Measurements from ENCODE around the gene KCNH1. TPM values are rescaled to one million over a fixed set of nuclear protein-coding genes. Genes with fewer than 3 reads are reported as not detected.

The KCNH1 gene, protein sequence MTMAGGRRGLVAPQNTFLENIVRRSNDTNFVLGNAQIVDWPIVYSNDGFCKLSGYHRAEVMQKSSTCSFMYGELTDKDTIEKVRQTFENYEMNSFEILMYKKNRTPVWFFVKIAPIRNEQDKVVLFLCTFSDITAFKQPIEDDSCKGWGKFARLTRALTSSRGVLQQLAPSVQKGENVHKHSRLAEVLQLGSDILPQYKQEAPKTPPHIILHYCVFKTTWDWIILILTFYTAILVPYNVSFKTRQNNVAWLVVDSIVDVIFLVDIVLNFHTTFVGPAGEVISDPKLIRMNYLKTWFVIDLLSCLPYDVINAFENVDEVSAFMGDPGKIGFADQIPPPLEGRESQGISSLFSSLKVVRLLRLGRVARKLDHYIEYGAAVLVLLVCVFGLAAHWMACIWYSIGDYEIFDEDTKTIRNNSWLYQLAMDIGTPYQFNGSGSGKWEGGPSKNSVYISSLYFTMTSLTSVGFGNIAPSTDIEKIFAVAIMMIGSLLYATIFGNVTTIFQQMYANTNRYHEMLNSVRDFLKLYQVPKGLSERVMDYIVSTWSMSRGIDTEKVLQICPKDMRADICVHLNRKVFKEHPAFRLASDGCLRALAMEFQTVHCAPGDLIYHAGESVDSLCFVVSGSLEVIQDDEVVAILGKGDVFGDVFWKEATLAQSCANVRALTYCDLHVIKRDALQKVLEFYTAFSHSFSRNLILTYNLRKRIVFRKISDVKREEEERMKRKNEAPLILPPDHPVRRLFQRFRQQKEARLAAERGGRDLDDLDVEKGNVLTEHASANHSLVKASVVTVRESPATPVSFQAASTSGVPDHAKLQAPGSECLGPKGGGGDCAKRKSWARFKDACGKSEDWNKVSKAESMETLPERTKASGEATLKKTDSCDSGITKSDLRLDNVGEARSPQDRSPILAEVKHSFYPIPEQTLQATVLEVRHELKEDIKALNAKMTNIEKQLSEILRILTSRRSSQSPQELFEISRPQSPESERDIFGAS
- total RNA-seq (2022; extraction: Qiagen RNA extraction) = 2.1 to 3.5 TPM (median 2.6 TPM) in 5 replicates

DNA sequence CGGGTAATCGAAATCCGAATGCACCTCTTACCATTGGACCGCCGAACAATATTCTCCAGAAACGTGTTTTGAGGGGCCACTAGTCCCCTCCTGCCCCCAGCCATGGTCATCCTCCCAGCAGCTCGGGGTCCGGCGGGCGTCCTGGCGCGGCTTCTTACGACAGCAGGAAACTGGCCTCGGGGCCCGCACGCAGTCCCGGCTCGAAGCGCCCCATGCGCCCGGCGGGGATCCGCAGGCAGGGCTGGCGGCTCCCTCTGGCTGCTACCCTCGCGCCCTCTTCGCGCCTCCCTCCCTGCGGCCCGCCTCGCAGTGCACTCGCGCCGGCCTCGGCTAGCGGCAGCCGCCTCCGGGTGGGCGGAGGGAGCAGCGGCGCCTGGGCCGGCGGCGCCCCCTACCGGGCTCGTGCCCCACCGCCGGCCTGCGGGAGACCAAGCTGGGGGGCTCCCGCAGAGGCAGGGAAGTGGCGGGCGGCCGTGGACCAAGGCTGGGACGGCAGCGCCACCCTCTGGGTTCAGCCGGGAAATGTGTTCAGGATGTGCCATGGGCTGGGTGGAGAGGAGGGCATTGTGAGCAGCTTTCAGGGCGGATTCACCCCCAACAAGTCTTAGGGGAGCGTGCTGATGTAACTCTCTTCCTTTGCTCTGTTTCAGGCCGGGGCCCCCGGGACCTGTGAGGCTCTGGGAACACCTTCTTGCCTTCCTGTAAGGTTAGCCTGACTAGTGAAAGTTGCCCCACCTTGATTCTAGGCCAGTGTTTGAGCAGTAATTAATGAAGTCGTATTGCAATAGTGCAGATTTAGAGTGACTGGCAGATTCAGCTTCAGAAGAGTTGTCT lies at the start of gene KCNH1:
Gene KCNH1 (minus strand): TSS at position 313 of the 834 bp plus-strand sequence. CDS start 203 bp downstream, at position 110.

Other genes starting within 250 kb of the KCNH1 start
- gene RCOR3, start 125.2 kb upstream of the KCNH1 start, total RNA-seq (2022; extraction: Qiagen RNA extraction) = 22.8 to 24.4 TPM (median 23.7 TPM) in 5 replicates
- gene TRAF5, start 192.7 kb upstream of the KCNH1 start, total RNA-seq (2022; extraction: Qiagen RNA extraction) = 7.2 to 7.8 TPM (median 7.6 TPM) in 5 replicates